GM13976 (cell line): Measurements from ENCODE around the gene ADGRD1.

Source experiments
- DNase-seq: peaks from one replicate; pipeline ENCODE4 v3.0.0; 2012; ENCODE audit warnings: low spot score
- in situ Hi-C: fragments of 300-500 bp; cut with MboI; formaldehyde crosslinking; loops from one replicate; pipeline ENCODE4 v1.12.0; 2022; ENCODE audit warnings: low sequenced_read_pairs, mixed read lengths, inconsistent platforms; ENCODE audit not compliant: unreplicated experiment
- TF ChIP-seq, protein P1 (sequence below): IDR thresholded peaks from 2 replicates; pipeline ENCODE4 v1.5.1; 2012; ENCODE audit warnings: borderline replicate concordance, mild to moderate bottlenecking; ENCODE audit not compliant: insufficient read depth; ENCODE audit errors: extremely low read depth, missing control alignments, control extremely low read depth

The ADGRD1 gene

DNA sequence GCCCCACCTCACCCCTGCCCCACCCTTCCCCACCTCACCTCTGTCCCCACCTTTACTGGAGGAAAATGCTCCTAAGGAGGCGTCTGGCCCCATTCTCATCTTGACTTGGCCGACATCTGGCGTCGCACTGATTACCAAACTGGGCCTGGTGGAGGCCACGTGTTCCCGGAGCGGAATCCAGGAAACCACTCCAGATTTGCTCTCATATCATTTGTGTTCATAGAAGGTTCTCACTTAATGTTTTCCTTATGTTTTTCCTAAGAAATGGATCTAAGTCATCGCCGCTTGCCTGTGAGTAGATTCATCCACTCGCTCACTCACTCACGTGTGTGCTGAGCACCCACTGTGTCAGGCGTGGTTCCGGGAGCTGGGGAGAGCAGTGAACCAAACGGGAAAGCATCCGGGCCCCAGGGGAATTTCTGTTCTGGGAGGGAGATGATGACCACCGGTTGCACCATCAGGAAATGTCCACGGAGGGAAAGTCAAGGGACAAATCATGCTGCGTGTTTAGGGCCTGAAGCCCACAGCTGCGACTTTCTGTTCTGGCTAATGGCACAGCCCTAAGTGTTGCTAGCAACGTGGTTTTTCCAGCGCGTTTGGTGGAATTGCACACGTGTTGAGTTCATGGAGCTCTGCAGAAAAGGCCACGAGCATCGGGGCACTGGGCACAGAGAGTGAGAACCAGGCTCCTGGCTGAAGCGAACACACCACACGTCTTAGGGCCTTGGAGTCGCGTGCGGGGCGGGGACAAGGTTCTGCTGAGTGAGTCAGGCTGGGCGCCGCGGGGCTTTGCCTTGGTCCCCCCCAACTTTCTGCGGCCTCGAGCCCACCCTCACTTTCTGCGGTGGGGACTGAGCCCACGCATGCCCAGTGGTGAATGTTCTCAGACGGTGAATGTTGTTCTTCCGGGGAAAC, 57.7 kb downstream of the ADGRD1 start:
- TF ChIP-seq, protein P1, sequence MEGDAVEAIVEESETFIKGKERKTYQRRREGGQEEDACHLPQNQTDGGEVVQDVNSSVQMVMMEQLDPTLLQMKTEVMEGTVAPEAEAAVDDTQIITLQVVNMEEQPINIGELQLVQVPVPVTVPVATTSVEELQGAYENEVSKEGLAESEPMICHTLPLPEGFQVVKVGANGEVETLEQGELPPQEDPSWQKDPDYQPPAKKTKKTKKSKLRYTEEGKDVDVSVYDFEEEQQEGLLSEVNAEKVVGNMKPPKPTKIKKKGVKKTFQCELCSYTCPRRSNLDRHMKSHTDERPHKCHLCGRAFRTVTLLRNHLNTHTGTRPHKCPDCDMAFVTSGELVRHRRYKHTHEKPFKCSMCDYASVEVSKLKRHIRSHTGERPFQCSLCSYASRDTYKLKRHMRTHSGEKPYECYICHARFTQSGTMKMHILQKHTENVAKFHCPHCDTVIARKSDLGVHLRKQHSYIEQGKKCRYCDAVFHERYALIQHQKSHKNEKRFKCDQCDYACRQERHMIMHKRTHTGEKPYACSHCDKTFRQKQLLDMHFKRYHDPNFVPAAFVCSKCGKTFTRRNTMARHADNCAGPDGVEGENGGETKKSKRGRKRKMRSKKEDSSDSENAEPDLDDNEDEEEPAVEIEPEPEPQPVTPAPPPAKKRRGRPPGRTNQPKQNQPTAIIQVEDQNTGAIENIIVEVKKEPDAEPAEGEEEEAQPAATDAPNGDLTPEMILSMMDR: no peak
- in situ Hi-C loops: no loop called here
- DNase-seq: no peak

DNA sequence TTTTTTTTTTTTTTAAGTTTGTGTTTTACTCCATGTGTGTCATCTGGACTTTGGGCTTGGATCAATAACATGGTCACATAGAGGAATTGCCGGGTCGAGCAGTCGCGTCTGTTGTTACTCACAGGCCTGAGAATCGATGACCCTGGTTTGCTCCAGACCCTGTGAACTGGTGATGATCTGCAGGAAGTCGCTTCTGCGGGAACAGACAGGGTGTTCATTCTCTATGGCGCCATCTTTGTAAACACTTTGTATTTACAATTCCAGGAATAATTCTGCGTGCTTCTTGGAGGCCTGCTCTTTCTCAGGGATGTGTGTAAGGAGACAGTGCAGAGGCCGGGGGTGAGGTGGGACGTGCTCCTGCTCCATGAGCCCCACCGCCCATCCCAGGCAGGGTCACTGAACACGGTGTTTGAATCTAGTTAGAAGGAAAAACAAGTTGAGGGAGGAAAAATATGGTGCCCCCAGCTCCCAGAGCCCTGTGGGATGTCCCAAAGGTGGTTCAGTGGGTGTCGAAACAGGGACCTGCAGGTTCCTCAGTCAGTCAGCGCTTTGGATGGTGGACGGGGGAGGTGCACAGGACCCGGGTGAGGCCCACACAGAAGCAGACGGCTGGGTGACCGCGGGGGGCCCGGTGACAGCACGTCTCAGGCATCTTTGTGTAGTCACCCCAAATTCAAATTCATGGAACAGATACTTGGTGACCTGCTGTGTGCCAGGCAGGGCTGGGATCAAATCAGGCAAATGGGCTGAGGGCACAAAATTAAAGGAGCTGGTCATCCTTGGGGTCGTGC, 58.8 kb downstream of the ADGRD1 start:
- no peak for DNase-seq
- in situ Hi-C loops: no loop called here
- TF ChIP-seq, protein P1: no peak

DNA sequence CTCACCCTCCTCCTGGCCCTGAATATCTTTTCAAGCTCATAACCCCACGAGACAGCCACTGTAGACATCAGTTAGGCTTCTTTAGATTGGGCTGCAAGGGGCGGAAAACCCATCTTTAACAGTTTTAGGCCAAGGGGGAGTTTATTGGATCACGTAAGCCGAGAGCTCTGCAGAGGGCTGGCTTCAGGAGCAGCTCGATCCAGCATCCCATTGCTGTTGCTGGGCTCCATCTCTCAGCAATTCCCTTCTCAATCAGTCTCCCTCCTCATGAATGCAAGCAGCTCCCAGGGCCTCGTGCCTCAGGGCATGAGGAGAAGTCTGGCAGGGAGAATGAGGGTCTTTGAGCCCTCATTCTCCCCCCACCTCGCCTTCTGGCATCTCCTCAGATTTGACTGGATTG, 59.4 kb downstream of the ADGRD1 start:
- TF ChIP-seq, protein P1: no peak
- DNase-seq: no peak
- in situ Hi-C loops: no loop called here

DNA sequence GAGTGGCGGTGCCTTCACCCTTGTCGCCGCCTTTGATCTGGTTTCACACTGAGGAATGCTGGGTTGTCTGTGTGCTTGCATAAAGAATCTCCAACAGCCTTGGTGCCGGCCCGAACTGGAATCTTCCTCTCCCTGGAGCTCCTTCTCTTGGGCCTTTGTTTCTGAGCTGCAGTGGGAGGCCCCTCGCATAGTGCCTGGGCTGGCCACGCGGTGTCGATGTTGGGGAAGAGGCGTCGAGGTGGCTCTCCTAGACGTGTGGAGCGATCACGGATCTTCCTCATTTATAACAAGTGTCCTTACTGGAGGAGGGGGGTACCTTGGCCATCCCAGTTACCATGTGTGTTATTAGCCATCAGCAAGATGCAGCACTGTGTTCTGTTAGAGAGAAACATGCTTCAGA, 60.6 kb downstream of the ADGRD1 start:
- DNase-seq: no peak
- in situ Hi-C loops: no loop called here
- TF ChIP-seq, protein P1: no peak

DNA sequence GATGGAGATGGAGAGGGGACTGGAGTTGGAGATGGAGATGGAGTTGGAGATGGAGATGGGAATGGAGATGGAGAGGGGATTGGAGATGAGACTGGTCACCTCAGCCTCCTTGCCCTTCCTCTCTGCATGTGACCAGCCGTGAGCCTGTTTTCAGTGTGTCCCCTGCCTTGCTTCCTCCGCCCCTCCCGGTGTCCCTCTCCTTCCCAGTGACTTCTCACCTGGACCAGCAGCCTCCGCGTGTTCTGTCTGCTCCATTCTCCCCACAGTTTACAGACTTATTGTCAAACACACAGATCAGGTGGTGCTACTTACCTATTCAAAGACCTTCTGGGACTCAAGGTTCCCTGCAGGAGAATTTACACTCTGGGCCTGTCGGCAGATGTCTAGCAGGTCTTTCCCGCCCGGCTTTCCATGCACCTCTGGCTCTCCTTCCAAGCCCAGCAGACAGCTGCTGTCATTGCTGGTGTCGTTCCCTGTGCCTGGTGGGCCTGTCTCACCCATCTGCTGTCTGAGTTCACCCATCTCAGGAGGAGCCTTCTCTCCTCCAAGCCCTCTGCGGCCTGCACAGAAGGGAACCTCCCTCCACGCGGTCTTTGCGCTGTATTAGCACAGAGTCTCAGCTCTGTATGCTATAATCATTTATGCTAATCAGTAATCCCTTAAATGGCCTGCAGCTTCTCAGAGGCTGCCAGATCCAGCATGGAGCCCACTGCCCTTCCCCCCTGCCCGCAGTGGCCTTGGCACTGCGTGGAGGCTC, 62.1 kb downstream of the ADGRD1 start:
- TF ChIP-seq, protein P1: no peak
- no peak for DNase-seq
- in situ Hi-C loops: no loop called here

DNA sequence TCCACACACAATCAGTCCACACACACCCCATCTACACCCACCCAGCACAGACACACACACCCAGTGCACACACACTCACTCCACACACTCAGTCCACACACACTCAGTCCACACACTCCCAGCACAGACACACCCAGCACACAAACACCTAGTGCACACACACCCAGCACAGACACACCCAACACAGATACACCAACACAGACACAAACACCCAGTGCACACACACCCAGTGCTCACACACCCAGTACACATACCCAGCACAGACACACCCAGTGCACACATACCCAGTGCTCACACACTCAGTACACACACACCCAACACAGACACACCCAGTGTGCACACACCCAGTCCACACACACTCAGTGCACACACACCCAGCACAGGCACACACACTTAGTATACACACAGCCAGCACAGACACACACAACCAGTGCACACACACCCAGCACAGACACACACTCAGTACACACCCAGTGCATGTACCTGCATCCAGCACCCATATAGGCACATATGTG, 63.8 kb downstream of the ADGRD1 start:
- in situ Hi-C loops: no loop called here
- TF ChIP-seq, protein P1: no peak
- DNase-seq: no peak
